Fibroblast of peridontal ligament (primary cell): ENCODE measurements around the gene FBXO38.
A peak's percentile ranks its signal among the peaks of the same experiment; 100 is the strongest.

Experiments used
- DNase-seq: peaks from one replicate; pipeline ENCODE4 v3.0.0-alpha.2; 2010; ENCODE audit errors: extremely low read depth

FBXO38 gene

DNA sequence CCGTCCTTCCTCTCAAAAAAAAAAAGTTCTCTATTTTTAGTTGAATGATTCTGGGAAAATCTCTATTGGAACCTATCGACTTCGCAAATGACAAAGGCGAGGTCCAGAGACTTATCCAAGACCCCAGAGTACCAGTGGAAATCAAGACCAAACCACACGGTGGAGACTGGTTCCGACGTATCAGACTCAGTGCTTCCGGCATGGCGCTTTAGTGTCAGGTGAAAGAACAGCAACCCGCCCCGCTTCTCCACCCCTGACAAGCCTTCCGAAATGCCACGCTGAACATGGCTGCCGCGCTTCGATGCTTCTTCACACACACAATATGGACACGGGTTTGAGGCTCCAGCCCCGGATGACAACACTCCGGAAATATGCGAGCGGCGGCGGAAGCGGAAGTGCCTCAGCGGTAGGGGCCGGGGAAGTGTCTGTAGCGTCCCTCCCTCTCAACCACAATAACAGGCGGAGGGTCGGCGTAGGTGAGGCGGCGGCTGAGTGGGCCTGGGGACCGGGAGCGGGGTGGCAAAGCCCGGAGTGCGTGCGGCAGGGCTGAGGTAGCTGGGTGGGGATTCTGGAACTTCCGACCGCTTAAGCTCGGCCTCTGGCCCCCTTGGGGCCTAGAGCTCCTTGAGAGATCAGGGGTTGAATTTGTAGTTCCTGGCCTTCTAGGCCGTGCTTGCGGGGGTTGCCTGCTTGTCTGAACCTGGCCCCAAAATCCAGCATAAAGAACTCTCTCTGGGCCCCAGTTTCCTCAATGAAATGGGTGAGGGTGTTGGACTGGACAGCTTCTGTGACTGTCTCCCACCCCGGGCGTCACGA, at the start of gene FBXO38:
Gene FBXO38 (plus strand): TSS at position 395 of the 816 bp plus-strand sequence. CDS start 10,819 bp downstream, outside the sequence.
- DNase-seq = peak; percentile 96

- no peak for DNase-seq
Observed at GRCh38 chr5:148335259-148335658, 48.5 kb upstream of the FBXO38 start, which contains the start of gene SPINK9. Gene SPINK9, plus strand, starts transcription at chr5:148335559. Its CDS starts 55 bp downstream, at chr5:148335614.

GRCh38 chr5:148336704-148337435, 46.9 kb upstream of the FBXO38 start:
- no peak for DNase-seq

DNA sequence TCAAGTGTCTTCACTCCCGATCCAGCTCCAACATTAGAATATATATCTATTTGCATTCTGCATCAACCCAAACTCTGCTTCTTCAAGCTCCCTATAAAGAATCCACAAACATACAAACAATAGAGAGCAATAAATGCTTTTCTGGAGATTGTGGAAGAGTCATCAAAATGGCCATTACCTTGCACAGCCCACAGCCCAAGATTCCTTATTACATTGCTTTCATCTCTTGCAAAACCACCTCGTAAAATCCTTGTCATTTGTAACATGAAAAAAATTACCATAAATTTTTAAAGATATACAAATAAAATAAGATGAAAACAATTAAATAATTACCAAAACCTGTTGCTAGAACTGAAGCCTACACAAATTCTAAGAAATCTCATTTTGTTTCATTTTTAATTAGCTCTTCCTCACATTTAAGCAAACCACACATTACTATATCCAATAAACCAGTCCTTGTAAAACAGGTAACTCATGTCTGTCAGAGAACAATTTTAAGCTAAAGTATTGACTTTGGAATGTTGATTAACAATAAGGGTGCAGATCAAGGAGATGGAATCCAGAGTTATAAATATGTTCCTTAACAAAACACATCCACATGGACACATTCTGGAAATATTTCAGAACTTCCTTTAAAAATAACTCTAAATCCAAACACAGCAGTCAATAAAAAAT, 41.2 kb upstream of the FBXO38 start:
- no peak for DNase-seq

DNA sequence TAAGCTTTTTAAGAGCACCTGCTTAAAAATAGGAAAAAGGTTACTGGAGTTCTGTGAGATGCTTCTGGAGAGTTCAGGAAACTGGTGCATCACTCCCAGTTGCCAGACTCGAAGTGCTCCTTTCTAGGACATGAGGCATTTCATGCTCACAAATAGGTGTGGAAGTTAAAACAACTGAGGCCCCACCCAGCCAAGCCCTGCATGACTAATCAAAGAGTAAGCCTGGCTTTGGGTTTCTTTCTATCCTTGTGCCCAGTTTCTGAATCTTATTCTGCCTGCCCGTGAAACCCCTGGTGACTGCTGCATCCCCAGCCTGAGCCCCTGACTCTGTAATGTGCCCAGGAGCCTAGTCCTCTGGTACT, 40.7 kb upstream of the FBXO38 start:
- no peak for DNase-seq

- no peak for DNase-seq
Observed at GRCh38 chr5:148343603-148344487, 39.9 kb upstream of the FBXO38 start.

- no peak for DNase-seq
Observed at GRCh38 chr5:148347706-148348105, 36.1 kb upstream of the FBXO38 start.

GRCh38 chr5:148352696-148353095, 31.1 kb upstream of the FBXO38 start:
- no peak for DNase-seq

DNA sequence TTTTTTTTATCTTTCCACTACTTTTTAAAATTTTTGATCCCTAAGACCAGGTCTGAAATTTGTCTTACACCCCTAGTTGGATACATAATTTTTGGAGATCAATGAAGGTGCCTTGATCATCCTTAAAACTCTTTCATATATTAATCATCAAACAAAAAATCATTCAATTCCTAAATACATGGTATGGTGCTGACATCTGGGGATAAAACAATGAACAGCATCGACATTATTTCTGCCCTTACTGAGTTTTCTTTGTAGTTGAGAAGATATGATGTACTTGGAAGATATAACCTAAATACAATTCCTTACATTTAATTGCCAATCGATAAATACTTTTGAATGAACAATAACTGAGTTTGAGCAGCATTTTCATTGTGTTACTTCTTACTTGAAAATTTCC, 30.1 kb upstream of the FBXO38 start:
- DNase-seq = no peak

DNA sequence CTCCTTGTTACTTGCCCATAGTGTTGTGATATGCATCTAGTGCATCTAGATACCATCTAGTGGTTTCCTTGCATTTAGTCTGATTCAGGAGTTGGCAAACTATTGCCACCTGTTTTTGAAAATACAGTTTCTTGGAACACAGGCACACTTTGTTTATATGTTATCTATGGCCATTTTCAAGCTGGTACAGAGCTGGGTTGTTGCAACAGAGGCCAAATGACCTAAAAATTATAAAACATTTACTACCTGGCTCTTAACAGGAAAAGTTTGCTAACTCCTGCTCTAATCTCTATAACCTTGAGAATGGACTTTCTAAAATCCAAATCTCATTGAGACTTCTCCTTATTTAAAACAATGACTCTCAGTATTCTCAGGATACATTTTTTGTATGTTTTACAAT, 19.4 kb upstream of the FBXO38 start:
- DNase-seq = no peak

DNA sequence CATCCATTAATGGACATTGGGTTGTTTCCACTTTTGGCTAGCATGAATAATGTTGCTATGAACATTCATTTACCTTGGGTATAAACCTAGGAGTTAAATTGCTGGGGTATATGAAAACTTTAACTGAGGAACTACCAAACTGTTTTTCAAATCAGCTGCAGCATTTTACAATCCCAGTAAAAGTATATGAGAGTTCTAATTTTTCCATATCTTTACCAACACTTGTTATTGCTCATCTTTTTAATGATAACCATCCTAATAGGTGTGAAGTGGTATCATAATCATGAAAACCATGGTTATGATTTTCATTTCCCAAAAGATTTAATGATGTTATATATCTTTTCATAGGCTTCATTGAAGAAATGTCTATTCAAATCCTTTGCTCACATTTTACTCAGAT, 15.5 kb upstream of the FBXO38 start:
- no peak for DNase-seq

- no peak for DNase-seq
Observed at GRCh38 chr5:148372166-148372725, 11.5 kb upstream of the FBXO38 start.

DNA sequence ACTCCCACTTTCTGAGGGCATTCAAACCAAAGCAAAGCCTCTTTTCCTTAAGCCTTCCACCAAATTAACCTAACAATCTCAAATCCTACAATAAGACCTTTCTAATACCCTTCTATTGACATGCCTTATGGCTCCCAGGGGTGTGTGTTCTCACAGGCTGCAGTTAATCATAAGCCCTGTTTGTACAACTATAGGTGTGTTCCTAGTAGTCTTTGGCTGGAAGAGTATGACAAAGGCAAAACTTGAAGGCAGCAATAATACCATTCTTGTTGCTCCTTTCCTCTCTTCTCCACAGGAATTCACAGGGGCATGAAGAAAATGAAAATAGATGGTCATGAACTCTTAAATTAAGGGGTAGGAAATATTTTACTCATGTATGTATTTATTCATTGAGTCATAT, 10.9 kb upstream of the FBXO38 start:
- DNase-seq = no peak

DNA sequence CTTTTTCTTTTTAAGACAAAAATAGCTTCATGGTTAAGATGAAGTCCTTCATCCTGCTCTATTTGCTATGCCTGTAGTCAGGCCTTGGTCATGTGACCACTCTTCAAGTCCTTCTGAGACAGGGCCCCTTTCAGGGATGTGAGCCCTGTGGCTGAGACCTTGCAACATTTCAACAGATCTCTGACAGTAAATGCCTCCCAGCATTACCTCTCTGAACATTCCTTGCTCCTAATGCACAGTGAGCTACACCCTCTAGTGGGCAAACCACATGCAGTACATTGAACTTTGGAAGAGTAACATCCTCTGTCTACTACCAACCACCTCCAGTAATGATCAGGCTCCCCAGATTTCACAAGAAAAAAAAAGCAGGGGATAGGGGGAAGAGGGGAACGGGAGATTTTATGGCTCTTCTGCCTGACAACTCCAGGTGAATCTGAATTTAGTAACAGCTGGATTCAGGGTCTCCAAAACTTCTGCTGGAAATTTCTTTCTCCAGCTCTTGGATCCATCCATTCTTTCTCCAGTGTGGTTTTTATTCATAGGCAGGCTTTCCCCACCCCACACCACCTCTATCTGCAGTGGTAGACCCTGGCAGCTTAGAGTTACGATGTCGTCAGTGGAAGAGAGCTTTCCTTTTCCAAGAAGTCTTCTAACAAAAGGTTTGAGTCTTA, 8.9 kb upstream of the FBXO38 start:
- peak; percentile 75 for DNase-seq

DNA sequence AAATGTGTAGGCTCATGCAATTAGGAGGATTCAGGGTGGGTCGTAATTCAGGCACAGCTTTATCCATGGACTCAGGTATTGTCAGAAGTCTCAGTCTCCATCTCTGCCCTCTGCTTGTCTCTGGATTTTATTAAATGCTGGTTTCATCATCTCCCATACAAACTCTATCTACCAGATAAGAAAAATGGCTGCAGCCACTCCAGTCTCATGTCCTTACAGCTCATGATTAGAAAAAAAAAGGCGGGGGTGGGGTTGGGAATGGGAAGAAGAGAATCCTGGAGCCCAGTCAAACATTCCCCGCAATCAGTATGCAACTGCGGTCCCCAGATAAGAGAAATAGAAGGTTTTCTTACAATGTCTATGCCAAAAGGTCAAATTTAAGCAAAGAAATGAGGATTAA, 7.6 kb upstream of the FBXO38 start:
- DNase-seq = no peak

DNA sequence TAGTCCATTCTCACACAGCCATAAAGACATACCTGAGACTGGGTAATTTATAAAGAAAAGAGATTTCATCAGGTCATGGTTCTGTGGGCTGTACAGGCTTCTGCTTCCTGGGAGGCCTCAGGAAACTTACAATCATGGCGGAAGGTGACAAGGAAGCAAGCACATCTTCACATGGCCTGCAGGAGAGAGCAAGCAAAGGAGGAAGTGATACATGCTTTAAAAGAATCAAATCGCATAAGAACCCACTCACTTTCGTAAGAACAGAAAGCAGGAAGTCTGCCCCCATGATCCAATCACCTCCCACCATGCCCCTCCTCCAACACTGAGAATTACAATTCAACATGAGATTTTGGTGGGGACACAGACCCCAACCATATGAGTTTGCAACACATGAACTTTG, 5.1 kb upstream of the FBXO38 start:
- no peak for DNase-seq

DNA sequence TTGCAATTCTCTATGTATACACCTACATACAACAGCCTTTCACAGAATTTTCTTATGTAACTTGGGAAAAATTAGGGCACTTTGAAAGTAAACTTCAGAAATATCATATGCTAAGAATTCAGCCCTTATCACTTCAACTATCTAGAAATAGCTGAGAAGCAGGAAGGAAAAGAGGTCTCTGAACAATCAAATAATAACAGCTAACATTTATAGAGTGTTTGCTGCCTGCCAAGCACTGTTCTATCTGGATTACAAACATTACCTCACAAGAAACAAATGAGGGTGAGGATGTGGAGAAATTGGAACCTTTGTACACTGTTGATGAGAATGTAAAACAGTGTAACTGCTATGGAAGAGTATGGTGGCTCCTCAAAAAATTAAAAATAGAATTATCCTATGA, 4.4 kb upstream of the FBXO38 start:
- DNase-seq = no peak

DNA sequence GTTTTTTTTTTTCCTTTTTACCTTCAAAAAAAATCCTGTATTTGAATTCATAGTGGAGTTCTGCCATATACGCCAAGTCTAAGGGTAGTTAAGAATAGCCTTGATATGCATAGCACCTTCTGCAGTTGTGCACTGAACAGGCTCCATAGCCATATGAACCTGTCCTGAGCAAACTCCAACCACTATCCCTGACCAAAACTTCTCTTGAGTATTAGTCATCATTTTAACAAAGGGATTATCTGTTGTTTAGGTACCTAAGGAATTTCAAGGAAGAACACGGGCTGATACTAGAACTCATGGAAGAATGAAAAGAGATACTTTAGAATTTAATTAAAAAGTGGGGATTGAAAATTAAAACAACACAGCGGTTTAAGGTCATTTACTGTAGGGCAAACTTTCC, 1.9 kb upstream of the FBXO38 start:
- DNase-seq = no peak

- peak; percentile 27 for DNase-seq
Observed at GRCh38 chr5:148382961-148383360, 797 bp upstream of the FBXO38 start.

DNA sequence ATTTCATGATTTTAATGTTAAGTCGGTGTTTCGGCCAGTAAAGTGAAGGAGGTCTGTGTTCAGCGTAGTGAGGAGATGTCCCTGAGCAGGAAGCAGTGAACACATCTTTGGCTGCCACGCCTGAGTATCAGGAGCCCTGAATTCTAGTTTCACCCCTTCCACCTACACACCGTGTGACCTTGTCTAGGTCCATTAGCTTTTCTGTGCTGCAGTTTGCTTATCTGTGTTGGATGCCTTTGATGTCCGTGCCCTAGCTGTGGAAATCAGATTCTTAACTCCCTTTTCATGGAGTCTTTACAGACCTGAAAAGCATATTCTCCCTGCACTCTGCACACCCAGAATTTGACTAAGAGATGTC, 601 bp downstream of the FBXO38 start:
- no peak for DNase-seq

DNA sequence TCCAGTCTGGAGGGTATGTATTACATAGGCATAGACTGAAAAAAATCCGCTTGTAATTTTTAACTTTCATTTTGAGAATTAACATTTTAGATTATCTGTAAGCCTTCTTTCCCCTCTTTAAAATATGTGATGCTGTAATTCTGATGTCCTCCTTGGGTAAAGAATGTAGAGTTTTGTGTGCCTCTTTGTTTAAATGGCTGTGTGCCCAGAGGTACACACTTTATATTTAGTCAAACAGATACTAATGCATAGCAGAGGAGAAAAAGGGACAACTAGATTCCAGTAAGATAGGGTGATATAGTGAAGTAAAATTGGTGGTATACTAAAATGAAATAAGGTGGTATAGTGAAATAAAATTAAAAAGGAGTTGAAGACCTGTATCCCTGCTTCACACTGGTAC, 1.3 kb downstream of the FBXO38 start:
- no peak for DNase-seq
